Epithelial cell of proximal tubule (primary cell): ENCODE measurements around the gene ZRANB1. TPM values are rescaled to one million over a fixed set of nuclear protein-coding genes. Genes with fewer than 3 reads are reported as not detected.
"Not testable (repeated sequence)": the region's sequence is repeated elsewhere in the genome, so short reads cannot be mapped to it uniquely, and the experiment has no call there.

Source experiments
- DNase-seq: peaks from one replicate; pipeline ENCODE4 v3.0.0-alpha.2; 2011; ENCODE audit warnings: low read depth
- H3K4me3 ChIP-seq: 2 replicates; pipeline ENCODE4 v1.5.1; 2011; ENCODE audit warnings: low read depth, mild to moderate bottlenecking, low read length
- CTCF ChIP-seq: conservative IDR thresholded peaks from 2 replicates; pipeline ENCODE4 v1.5.1; 2012; ENCODE audit warnings: low read depth, mild to moderate bottlenecking, low read length
- total RNA-seq: library from RNA; depleted of rRNA; stranded (reverse); fragments of >200 nt; gene quantifications from 2 replicates; pipeline ENCODE4 v1.2.3, GENCODE V29; 2015

Gene ZRANB1
- total RNA-seq, 1 donor from 2014 or later: 13.9 TPM

- TF ChIP-seq CTCF: no peak
- no peak overlapping the region for H3K4me3 ChIP-seq
- DNase-seq: no peak
Measured at GRCh38 chr10:124985162-124985561, 43.2 kb downstream of the ZRANB1 start.

- DNase-seq: no peak
Measured at GRCh38 chr10:124987788-124988187, 45.9 kb downstream of the ZRANB1 start.

GRCh38 chr10:124988753-124989152, 46.8 kb downstream of the ZRANB1 start:
- not testable (repeated sequence) for DNase-seq, H3K4me3 ChIP-seq

More at GRCh38 chr10:124987788-124988187, 45.9 kb downstream of the ZRANB1 start:
- H3K4me3 ChIP-seq: no peak overlapping the region
- no peak for TF ChIP-seq CTCF

GRCh38 chr10:124989526-124989925, 47.6 kb downstream of the ZRANB1 start:
- no peak overlapping the region for H3K4me3 ChIP-seq
- TF ChIP-seq CTCF: no peak
- no peak for DNase-seq

GRCh38 chr10:124990671-124991625, 49.0 kb downstream of the ZRANB1 start:
- no peak overlapping the region for H3K4me3 ChIP-seq
- no peak for DNase-seq
- TF ChIP-seq CTCF: no peak

DNA sequence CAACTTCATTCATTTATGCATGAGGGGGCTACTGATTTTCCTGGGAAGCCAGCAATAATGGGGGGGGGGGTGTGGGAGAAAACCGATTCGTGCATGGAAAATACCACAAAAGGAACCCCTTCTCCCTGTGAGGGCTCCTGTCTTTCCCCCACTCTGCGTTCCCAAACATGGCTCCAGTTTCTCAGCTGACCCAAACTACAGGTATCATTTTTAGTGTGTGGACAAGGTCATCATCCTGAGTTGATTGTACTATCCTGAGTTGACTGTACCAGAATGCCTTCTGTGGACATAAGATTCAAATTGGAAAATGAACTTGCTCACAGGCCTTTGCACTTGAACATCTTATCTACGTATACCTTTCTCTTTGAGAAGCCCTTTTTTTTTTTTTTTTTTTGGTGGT, 49.9 kb downstream of the ZRANB1 start:
- DNase-seq: no peak
- no peak for TF ChIP-seq CTCF
- H3K4me3 ChIP-seq: no peak overlapping the region

DNA sequence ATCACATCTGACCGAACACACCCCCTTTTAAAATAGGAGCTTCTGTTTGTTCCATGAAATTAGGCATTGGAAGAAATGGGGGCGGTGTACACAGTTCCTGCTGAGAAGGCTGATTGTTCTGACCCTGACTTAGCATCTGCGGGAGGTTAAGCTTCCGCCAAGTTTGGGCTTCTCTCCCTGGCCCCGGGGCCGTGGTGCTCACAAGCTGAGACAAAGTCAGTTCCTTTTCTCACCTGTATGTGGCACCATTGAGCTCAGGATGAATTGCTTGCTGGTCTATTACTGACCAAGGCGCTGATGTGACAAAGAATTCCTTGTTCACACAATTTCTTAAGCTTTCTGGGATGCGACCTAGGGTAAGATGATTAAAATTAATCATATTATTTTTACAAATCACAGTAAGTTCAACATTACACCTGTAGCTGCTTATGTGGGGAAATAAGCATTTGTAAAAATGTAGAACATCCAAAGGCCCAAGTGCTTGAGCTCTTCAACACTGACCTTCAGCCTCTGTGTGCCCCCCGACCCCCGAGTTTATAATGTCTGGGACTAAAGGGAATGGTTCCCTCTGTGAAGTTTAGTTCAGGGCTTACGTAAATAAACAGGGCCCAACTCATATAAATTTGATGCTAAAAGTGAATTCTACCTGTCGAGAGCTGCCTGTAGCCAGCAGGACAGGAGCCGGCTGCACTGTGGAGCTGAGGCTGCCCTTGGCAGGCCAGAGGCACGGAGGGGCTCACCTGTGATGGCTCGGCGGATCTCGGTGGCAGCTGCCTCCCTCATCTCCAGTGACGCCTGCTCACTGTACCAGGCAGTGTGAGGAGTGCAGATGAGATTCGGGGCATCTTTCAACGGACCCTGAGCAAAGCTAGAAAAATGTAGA, 50.8 kb downstream of the ZRANB1 start:
- H3K4me3 ChIP-seq: no peak overlapping the region
- DNase-seq: no peak
- TF ChIP-seq CTCF: peak; percentile 60
